ENCODE measurements around the gene KIF1A.

The KIF1A gene

GRCh38 chr2:240819126-240819857 lies 727 bp downstream of the KIF1A start:
- peak; percentile 23 to 78 (median 77) for DNase-seq

DNA sequence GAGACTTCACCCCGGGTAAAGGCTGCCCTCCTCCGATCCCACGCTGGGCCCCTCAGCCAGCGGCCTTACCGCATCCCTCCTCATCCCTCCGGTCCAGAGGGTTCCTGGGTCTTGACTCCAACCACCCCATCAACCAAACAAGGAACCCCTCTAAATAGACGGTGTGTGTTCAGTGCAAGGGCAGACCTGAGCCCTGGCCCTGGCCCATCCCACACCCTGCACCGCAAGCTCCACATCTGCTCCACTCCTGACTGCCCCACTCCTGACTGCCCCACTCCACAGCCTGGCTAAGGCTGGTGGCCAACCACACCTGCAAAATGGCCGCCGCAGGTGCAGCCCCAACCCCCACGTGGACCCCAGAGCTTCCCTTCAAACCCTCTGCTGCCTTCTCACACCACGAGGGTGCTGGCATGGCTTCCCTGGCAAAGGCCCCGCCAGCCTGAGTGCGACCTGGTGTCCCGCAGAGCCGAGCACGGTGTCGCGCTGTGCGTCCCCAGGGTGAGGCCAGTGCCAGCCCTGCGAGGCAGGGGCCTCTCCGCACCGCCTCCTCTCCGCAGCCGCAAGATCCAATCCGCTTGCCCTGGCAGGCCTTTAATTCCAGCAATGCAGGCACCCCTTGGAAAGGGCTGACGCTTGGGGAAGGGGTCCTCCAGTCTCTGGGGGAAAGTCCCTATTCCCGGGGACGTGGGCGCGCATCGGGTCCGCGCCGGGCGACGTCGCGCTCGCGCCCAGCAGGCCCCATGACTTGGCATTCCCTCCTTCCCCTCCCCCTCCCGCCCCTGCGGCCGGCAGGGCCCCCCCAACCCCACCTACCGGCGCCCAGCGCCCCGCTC lies 1.5 kb downstream of the KIF1A start:
- peak in 2 of 3 experiments; percentile 71 to 74 for DNase-seq

DNA sequence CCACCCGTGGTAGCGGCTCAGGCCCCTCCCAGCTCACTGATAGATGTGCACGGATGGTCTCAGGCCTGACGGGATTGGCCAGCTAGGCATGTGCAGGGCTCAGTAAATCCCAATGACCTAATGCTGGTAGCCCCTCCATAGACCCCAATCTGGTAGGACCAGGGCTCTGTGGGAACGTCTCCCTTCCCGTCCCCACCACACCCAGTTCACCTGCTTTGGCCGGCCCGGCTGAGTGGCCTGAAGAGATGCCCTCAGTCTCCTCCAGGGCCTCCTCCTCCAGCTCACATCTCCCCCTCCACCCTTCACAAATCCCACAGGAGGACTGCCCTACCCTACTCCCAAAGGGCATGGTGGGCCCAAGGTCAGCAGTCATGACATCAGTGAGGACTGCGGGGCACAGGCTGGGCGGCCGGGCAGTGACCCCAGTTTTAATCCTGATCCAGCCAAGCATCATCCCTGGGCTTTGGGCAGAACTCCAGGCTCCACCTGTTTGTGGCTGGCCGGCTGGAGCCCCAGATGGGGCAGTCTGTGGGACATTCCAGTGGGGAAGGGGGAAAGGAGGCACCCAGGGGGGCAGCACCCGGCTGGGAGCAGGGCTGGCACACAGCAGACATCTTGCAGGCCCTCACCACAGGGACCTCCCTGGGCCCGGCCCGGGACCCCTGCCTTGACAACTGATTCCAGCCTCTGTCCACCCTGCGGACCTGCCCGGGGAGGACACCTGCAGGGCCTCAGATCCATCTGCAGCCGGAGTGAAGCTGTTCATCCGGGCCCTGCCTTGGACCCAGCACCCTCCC lies 2.3 kb downstream of the KIF1A start:
- DNase-seq: no peak

DNA sequence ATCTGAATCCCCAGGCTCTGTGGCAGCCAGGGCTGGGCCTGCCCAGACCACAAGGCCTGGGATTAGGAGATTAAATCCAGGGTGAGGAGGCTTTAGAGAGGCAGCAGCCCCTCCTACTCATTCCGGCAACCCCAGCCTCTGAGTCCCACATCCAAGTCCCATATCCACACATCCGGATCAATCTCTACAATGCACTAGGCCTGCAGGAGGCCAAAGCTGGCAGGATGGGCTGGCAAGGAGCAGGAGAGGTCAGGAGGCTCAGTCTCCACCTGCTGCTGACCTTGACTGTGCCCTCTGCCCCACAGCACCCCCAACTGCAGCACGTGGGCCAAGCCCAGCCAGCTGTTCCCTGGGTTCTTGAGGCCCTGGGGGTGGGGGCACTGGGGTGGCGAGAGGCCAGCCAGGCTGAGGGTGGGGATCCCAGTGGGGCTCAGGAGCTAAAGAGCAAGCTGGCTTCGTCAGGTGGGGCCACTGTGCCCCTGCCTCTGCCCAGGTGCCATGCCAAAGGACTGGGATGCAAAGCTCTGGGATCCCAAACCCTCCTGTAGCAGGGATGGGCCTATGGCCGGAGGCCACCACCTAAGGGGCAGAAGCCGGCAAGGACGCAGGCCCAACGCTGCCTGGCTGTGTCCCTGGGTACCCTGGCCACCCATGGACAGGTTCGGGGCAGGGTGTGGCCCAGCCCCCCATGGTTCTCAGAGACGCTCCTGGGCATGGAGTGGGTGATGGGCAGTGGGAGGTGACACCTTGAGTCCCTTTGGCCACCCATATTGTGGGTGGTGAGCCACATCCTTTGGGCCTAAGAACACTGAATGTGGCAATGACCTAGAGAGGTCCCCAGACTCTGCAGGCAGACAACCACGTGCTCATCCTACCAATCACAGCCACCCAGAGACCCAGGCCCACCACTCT lies 3.2 kb downstream of the KIF1A start:
- no peak for DNase-seq

- no peak for DNase-seq
Observed at GRCh38 chr2:240815761-240816583, 4.0 kb downstream of the KIF1A start.

DNA sequence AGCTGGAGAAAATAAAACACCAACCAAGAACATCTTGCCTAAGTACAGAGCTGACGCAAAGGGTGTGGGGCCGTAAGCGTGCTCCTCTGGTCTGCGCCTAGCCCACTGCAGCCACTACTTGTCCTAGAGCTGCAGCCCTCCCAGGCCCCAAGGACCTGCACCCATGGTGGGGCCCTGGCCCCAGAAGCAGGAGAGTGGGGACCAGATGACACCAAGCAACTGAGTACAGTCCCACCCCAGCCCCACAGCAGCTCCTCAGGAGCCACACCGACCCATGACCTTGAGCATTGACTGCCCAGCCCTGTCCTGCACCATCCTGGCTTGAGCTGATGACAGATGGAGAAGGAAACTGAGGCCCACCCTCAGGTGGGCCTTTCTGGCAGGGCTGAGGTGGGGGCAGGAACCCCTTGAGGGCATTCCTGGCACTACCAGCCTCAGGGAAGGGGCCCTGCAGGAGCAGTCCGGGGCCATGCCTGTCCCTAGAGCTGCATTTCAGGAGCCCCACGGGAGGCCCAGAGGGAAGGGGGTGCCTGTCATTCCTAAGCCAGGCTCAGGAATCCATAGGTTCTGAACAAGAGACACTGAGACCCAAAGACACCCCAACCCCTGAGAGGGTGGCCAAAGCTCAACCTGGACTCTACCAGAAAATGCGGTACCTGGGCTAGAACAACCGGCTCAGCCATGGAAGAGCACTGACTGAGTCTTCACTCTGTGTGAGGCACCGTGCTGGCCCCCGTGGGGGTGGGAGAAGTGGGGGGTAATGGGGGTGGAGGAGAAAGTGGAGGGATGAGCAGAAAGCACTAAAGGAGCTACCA lies 4.9 kb downstream of the KIF1A start:
- DNase-seq: no peak

- DNase-seq: no peak
Observed at GRCh38 chr2:240814280-240814679, 5.7 kb downstream of the KIF1A start.

DNA sequence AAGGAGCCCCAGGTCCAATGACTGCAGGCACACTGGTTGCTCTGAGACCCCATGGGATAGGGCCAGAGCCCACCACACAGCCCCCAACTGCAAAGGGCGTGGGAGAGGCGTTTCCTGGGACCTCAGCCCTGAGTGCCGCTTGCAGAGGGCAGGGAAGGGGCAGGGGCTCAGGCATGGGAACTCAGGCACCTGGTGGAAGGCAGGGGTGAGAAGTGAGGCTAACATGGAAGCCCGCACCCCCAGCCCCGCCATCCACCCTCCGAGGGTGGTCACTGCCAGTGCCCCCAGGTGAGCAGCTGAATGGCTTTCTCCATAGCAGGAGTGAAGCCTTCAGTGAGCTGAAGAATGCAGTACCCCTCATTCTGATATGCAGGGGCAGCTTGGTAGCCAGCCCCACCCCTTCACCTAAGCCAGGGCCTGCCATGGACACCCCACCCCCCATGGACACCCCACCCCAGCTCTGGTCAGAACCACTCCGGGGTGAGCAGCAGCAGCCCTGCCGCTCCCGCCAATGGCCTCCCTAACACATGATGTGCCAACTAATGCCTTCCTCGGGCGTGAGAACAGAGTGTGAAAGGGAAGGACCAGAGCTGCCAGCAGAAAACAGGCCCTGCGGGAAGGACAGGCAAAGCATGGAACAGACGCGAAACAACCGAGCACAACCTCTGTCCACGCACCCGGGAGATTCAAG lies 6.6 kb downstream of the KIF1A start:
- no peak for DNase-seq

- DNase-seq: no peak
Observed at GRCh38 chr2:240812721-240813120, 7.3 kb downstream of the KIF1A start.

GRCh38 chr2:240812301-240812680 lies 7.7 kb downstream of the KIF1A start:
- no peak for DNase-seq

DNA sequence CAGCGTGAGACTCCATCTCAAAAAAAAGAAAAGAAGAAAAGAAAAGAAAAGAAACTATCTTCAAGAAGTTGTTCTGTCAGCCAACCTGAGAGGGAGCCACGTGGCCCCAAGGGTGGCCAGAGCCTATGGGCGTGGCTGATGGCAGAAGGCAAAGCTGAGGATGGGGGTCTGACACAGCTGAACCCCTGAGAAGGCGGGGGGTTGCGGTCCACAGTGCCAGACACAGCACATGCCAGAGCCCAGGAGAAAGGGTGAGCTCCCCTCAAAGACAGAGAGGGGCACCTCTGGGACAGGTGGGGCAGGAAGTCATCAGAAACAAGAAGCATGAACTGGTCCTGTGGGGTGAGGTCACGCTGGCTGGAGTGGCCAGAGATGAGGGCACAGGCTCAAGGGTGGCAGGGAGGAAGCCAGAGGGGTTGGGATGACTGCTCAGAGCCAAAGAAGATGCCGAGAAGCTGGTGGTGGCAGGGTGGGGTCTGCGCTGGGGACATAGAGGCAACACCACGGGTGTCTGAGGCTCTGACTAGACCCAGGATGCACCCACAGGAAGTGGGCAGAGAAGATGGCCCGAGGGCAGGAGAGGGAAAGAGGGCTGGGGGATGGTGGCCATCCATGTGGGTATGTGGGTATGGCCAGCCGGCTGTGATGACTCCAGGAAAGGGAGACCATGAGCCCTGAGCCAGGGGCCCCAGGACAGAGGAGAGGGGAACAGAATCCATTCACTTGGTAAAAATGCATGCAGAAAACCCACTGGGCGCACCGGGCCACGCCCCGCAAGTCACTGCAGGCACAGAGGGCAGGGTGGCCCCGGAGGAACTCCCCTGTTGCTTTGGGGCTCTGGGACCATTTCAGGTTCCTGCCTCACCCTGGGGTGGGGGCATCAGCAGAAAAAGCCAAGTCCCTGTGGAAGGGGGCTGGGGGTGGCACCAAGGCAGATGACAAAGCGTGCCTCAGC lies 8.4 kb downstream of the KIF1A start:
- no peak for DNase-seq

DNA sequence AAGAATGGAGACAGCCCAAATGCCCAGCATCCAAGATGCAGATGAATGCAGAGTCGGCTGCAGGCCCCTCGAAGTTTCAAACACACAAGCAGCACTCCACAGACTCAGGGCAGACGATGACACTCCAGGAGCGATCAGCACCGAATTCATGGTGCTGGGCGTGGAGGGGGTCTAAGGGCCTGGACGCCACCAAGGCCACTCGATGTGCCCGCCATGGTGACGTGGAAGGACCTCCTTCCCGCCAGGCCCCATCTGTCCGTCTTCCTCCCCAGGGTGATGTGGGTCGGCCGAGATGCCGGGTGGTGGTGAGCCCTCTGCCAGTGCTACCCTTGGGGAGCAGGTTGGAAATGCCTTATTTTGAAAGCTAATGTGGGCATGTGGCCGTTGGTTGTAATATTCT lies 9.4 kb downstream of the KIF1A start:
- DNase-seq: no peak

GRCh38 chr2:240810199-240810598 lies 9.8 kb downstream of the KIF1A start:
- DNase-seq: peak in 1 of 3 experiments; percentile 3

- DNase-seq: no peak
Observed at GRCh38 chr2:240809276-240809675, 10.7 kb downstream of the KIF1A start.

DNA sequence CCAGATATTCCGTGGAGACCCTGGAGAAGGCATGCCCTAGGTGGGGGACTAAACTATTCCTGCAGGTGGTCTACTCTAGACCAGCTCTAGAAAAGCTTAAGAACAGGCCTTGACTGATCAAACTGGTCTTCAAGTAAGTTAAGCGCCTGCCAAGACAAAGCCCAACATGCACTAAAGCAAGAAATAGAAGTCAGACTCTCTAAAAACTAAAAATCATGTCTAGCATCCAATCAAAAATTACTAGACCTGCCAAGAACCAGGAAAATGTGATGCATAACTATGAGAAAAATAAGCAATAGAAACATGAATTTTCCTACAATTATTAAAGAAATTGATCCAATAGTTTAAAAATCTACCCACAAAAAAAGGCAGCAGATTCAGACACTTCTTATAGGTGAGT lies 13.6 kb downstream of the KIF1A start:
- DNase-seq: no peak

- DNase-seq: no peak
Observed at GRCh38 chr2:240806006-240806405, 14.0 kb downstream of the KIF1A start.

- DNase-seq: no peak
Observed at GRCh38 chr2:240803191-240803590, 16.8 kb downstream of the KIF1A start.

DNA sequence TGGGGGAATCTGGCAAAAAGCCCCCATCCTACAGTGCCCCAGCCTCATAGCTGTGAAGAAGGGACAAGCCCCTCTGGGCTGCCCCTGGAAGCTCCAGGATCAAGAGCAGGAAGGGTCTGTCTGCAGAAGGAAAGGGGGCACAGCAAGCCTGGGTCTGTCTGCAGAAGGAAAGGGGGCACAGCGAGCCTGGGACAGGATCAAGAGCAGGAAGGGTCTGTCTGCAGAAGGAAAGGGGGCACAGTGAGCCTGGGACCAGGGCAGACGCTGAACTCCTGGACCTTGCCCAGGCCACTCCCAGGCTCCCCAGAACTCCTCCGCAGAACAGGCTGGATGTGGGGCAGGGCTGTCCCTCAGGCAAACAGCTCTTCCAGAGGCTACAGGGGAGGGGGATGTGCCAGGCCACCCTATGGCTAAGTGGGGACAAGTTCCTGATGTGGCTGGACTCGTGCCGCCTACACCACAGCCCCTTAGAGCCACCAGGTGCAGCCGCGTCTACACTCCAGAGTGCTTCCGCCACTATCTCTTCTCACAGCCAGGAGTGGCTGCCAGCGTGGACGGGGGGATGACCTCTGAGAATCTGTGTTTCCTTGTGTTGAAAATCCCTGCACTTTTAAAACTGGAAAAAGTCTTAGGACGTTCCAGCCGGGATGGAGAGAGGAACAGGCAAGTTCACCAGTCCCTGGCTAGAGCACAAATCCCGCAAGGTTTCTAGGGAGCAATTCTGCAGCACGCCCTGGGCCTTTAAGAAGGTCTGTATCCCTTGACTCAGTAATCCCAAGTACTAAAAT lies 20.8 kb downstream of the KIF1A start:
- no peak for DNase-seq
